GM12801 (cell line): ENCODE data around the gene SLC6A4.

Source experiments
- TF ChIP-seq, protein P1 (sequence below): IDR thresholded peaks from one replicate; pipeline ENCODE4 v1.5.1; 2011; ENCODE audit warnings: control low read depth; ENCODE audit not compliant: insufficient read length; ENCODE audit errors: extremely low read depth

SLC6A4 gene

GRCh38 chr17:30238387-30239088, 3.0 kb upstream of the SLC6A4 start:
- TF ChIP-seq, protein P1, sequence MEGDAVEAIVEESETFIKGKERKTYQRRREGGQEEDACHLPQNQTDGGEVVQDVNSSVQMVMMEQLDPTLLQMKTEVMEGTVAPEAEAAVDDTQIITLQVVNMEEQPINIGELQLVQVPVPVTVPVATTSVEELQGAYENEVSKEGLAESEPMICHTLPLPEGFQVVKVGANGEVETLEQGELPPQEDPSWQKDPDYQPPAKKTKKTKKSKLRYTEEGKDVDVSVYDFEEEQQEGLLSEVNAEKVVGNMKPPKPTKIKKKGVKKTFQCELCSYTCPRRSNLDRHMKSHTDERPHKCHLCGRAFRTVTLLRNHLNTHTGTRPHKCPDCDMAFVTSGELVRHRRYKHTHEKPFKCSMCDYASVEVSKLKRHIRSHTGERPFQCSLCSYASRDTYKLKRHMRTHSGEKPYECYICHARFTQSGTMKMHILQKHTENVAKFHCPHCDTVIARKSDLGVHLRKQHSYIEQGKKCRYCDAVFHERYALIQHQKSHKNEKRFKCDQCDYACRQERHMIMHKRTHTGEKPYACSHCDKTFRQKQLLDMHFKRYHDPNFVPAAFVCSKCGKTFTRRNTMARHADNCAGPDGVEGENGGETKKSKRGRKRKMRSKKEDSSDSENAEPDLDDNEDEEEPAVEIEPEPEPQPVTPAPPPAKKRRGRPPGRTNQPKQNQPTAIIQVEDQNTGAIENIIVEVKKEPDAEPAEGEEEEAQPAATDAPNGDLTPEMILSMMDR = no peak

GRCh38 chr17:30238003-30238344, 2.5 kb upstream of the SLC6A4 start:
- TF ChIP-seq, protein P1 = no peak

- TF ChIP-seq, protein P1 = no peak
Measured at GRCh38 chr17:30237296-30238002, 2.0 kb upstream of the SLC6A4 start.

DNA sequence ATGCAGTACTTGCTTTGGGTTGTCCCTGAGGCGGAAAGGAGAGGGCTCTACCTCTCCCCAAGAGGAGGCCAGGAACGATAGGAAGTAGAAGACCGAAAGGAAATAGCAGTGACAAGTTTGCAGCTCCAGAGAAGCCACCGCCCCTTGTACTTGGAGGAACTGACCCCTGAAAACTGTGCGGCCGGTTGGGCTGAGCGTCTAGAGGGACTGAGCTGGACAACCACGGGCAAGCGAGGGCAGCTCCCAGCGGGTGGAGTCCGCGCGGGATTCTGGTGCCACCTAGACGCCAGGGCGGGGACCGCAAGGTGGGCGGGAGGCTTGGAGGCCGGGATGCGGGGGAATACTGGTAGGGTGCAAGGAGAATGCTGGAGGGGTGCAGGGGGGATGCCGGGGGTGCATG, 1.3 kb upstream of the SLC6A4 start:
- TF ChIP-seq, protein P1 = no peak

GRCh38 chr17:30236297-30236624, 764 bp upstream of the SLC6A4 start:
- TF ChIP-seq, protein P1 = no peak

DNA sequence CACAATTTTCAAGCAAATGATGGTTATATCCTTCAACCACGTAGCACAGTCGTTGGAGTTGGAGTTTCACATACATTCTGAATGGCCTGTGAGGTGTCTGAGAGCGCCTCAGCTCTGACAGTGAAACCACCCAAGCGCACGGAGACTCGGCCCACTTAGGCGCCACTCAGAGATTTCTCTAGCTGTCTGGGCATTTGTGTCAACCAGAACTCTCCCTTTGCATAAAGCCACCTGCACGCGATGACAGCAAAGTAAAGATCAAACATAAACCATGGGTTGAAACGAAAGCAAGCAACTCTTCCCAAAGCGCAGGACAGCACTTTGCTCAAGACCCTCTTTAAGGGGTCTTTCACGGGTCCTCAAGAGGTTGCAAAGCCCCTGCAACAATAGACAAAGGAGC, 533 bp downstream of the SLC6A4 start:
- TF ChIP-seq, protein P1 = no peak

DNA sequence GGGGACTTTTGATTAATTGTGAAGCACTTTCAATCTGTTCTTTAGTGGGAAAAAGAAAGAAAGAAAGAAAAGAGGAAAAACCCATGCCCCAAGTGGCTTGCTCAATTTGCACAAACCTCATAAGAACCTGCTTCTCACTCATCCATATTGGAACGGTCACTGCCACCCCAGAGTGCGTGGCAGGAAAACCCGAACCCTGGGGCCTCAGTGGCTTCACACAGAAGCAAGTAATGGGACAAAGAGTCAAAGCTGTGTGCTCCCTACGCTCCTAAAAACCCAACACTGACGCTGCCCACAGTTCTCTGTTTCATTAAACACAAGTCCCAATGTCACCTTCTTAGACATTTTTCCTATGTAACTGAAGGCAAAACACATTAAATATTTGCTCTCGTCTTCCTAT, 1.2 kb downstream of the SLC6A4 start:
- TF ChIP-seq, protein P1 = no peak
